Fibroblast of lung (primary cell): ENCODE data around the gene PFDN1. TPM values are rescaled to one million over a fixed set of nuclear protein-coding genes. Genes with fewer than 3 reads are reported as not detected.

Experiments
- DNase-seq, 2 donors: peaks; one replicate each; pipeline versions ENCODE4 v3.0.0 to v3.0.0-alpha.2; 2010; ENCODE audit warnings: low read depth in 2 of 2
- H2AFZ ChIP-seq: 2 replicates; pipeline ENCODE4 v1.5.1; 2012; ENCODE audit warnings: low read length, control low read depth, inconsistent platforms
- H3K27ac ChIP-seq: 2 replicates; pipeline ENCODE4 v1.5.1; 2011; ENCODE audit warnings: low read length, control low read depth; ENCODE audit not compliant: insufficient read depth
- H3K27me3 ChIP-seq: 2 replicates; pipeline ENCODE4 v1.5.1; 2011; ENCODE audit warnings: mild to moderate bottlenecking, low read length; ENCODE audit not compliant: control insufficient read depth, insufficient read depth
- H3K36me3 ChIP-seq: 2 replicates; pipeline ENCODE4 v1.5.1; 2011; ENCODE audit warnings: low read length; ENCODE audit not compliant: control insufficient read depth, insufficient read depth
- H3K4me1 ChIP-seq: 2 replicates; pipeline ENCODE4 v1.5.1; 2011; ENCODE audit warnings: low read length; ENCODE audit not compliant: control insufficient read depth, insufficient read depth; ENCODE audit errors: extremely low read depth
- H3K4me2 ChIP-seq: 2 replicates; pipeline ENCODE4 v1.5.1; 2011; ENCODE audit warnings: low read length, control low read depth; ENCODE audit not compliant: insufficient read depth; ENCODE audit errors: extremely low read depth
- H3K4me3 ChIP-seq, 4 experiments: fragments of 200-600 bp in 1 of 4; sonication (generic) in 1 of 4; replicated peaks in 1 of 4; 2 replicates each; pipeline ENCODE4 v1.5.1; 2011 to 2016; ENCODE audit warnings: low read length in 4 of 4, low read depth in 3 of 4, mild to moderate bottlenecking in 3 of 4, control low read depth in 2 of 4, inconsistent platforms in 1 of 4, mixed read lengths in 1 of 4; ENCODE audit not compliant: insufficient read depth in 1 of 4; ENCODE audit errors: control extremely low read depth in 1 of 4
- H3K79me2 ChIP-seq: 2 replicates; pipeline ENCODE4 v1.5.1; 2012; ENCODE audit warnings: mild to moderate bottlenecking, low read length, inconsistent platforms; ENCODE audit not compliant: control insufficient read depth, insufficient read depth
- H3K9ac ChIP-seq: 2 replicates; pipeline ENCODE4 v1.5.1; 2011; ENCODE audit warnings: mild to moderate bottlenecking, low read length, control low read depth; ENCODE audit not compliant: insufficient read depth
- H3K9me3 ChIP-seq: 2 replicates; pipeline ENCODE4 v1.5.1; 2012; ENCODE audit warnings: low read depth, low read length; ENCODE audit not compliant: control insufficient read depth, insufficient read depth
- H4K20me1 ChIP-seq: 2 replicates; pipeline ENCODE4 v1.5.1; 2011; ENCODE audit warnings: low read length; ENCODE audit not compliant: control insufficient read depth, insufficient read depth; ENCODE audit errors: extremely low read depth
- CTCF ChIP-seq, 2 donors: IDR thresholded peaks in 1 of 2; conservative IDR thresholded peaks in 1 of 2; 1 replicate in 1 of 2; 2 replicates in 1 of 2; pipeline ENCODE4 v1.5.1; 2011 to 2012; ENCODE audit warnings: low read length in 2 of 2, control low read depth in 1 of 2, inconsistent platforms in 1 of 2, low read depth in 1 of 2, mild to moderate bottlenecking in 1 of 2
- EZH2 ChIP-seq: IDR thresholded peaks from 2 replicates; pipeline ENCODE4 v1.5.1; 2012; ENCODE audit warnings: low read length, control low read depth, mild to moderate bottlenecking; ENCODE audit errors: missing control alignments
- polyA plus RNA-seq, 2 donors: library from polyadenylated mRNA; depleted of rRNA in 1 of 2; stranded (reverse) in 1 of 2; unstranded in 1 of 2; fragments of >200 nt; gene quantifications; 2 replicates each; pipeline ENCODE4 v1.2.1, GENCODE V29; 2011 to 2012; ENCODE audit warnings: missing spikeins in 1 of 2
- total RNA-seq: library from RNA; depleted of rRNA; stranded (reverse); fragments of >200 nt; gene quantifications from 2 replicates; pipeline ENCODE4 v1.2.1, GENCODE V29; 2014

Gene PFDN1
- total and polyA plus RNA-seq, 2 donors (not counting 1 experiment from before 2014, with no cell fraction given) = 35.5 to 140 TPM

GRCh38 chr5:140340605-140341121 is 37.8 kb upstream of the PFDN1 start:
- Histone ChIP-seq H3K4me3 (no peak overlapping the region), H3K27me3 (no peaks in the 10 kb centered on the region), H3K36me3 (peaks cover 5% of the 10 kb centered on the region), H3K9ac (no peak overlapping the region), H3K4me2 (no peak overlapping the region), H3K27ac (no peak overlapping the region), H3K79me2 (peaks cover 24% of the 10 kb centered on the region), H3K9me3 (no peaks in the 10 kb centered on the region), H3K4me1 (peaks cover 23% of the 10 kb centered on the region), H2AFZ (no peak overlapping the region), H4K20me1 (no peaks in the 10 kb centered on the region)
- DNase-seq = no peak
- TF ChIP-seq CTCF (conservative IDR thresholded peaks at IDR 0.05 in 1 of 2, IDR thresholded peaks at IDR 0.05 in 1 of 2; ENCODE audit: low read depth in 1 of 2, low read length in 2 of 2) (no peak), EZH2 (no peak)

- H3K4me3 ChIP-seq = no peak overlapping the region
- no peaks in the 10 kb centered on the region for H3K27me3 ChIP-seq
- peaks cover 15% of the 10 kb centered on the region for H3K79me2 ChIP-seq
- no peaks in the 10 kb centered on the region for H4K20me1 ChIP-seq
- no peak overlapping the region for H2AFZ ChIP-seq
- TF ChIP-seq CTCF (conservative IDR thresholded peaks at IDR 0.05 in 1 of 2, IDR thresholded peaks at IDR 0.05 in 1 of 2; ENCODE audit: low read depth in 1 of 2, low read length in 2 of 2) (no peak), EZH2 (no peak)
- no peaks in the 10 kb centered on the region for H3K9me3 ChIP-seq
- H3K4me1 ChIP-seq = peaks cover 18% of the 10 kb centered on the region
- H3K36me3 ChIP-seq = peaks cover 8% of the 10 kb centered on the region
- H3K27ac ChIP-seq = no peak overlapping the region
- no peak overlapping the region for H3K4me2 ChIP-seq
- DNase-seq = no peak
- H3K9ac ChIP-seq = no peak overlapping the region
Observed at GRCh38 chr5:140339636-140340035, 36.7 kb upstream of the PFDN1 start.

GRCh38 chr5:140338908-140339307 is 36.0 kb upstream of the PFDN1 start:
- TF ChIP-seq CTCF (conservative IDR thresholded peaks at IDR 0.05 in 1 of 2, IDR thresholded peaks at IDR 0.05 in 1 of 2; ENCODE audit: low read depth in 1 of 2, low read length in 2 of 2) = no peak
- no peak for TF ChIP-seq EZH2
- no peaks in the 10 kb centered on the region for H4K20me1 ChIP-seq
- no peak overlapping the region for H3K4me3 ChIP-seq
- no peak for DNase-seq
- H3K79me2 ChIP-seq = peaks cover 11% of the 10 kb centered on the region
- H3K9me3 ChIP-seq = no peaks in the 10 kb centered on the region
- H3K4me2 ChIP-seq = no peak overlapping the region
- no peaks in the 10 kb centered on the region for H3K27me3 ChIP-seq
- H3K36me3 ChIP-seq = peaks cover 8% of the 10 kb centered on the region
- no peak overlapping the region for H3K27ac ChIP-seq
- H2AFZ ChIP-seq = no peak overlapping the region
- H3K9ac ChIP-seq = no peak overlapping the region
- H3K4me1 ChIP-seq = peaks cover 14% of the 10 kb centered on the region
